ENCODE measurements around the gene TLCD4.

GRCh38 chr1:95085376-95085775 lies 31.8 kb upstream of the TLCD4 start:
- TF ChIP-seq TARDBP (IDR thresholded peaks at IDR 0.05), result no peak
- TF ChIP-seq BHLHE40 (IDR thresholded peaks at IDR 0.05; ENCODE audit: borderline replicate concordance), result no peak
- no peak for TF ChIP-seq HDGF (IDR thresholded peaks at IDR 0.05; ENCODE audit: borderline replicate concordance)

All from HEK293T (cell line).